H9 (cell line): ENCODE measurements around the gene SH3GL2. TPM values are rescaled to one million over a fixed set of nuclear protein-coding genes. Genes with fewer than 3 reads are reported as not detected.

Experiments
- DNase-seq: peaks from one replicate; pipeline ENCODE4 v3.0.0-alpha.2; 2017
- H2AFZ ChIP-seq: one replicate; pipeline ENCODE4 v1.6.1; 2013; ENCODE audit warnings: mild to moderate bottlenecking, low read length, control low read depth, moderate library complexity
- H2AK5ac ChIP-seq: 2 replicates; pipeline ENCODE4 v1.6.1; 2013; ENCODE audit warnings: low read length, control low read depth, mixed read lengths; ENCODE audit not compliant: insufficient read length
- H2BK120ac ChIP-seq: one replicate; pipeline ENCODE4 v1.6.1; 2013; ENCODE audit warnings: low read depth, mild to moderate bottlenecking, low read length, control low read depth, inconsistent platforms; ENCODE audit not compliant: poor library complexity, severe bottlenecking
- H2BK12ac ChIP-seq: 2 replicates; pipeline ENCODE4 v1.6.1; 2013; ENCODE audit warnings: low read length, control low read depth, mixed read lengths, low read depth; ENCODE audit not compliant: insufficient read length
- H2BK15ac ChIP-seq: 2 replicates; pipeline ENCODE4 v1.6.1; 2013; ENCODE audit warnings: low read depth, low read length, control low read depth
- H2BK20ac ChIP-seq: one replicate; pipeline ENCODE4 v1.6.1; 2013; ENCODE audit warnings: low read depth, mild to moderate bottlenecking, low read length, control low read depth, inconsistent platforms; ENCODE audit not compliant: poor library complexity, severe bottlenecking
- H2BK5ac ChIP-seq: 2 replicates; pipeline ENCODE4 v1.6.1; 2013; ENCODE audit warnings: low read length, control low read depth, mixed read lengths; ENCODE audit not compliant: insufficient read length
- H3K14ac ChIP-seq: 2 replicates; pipeline ENCODE4 v1.6.1; 2013; ENCODE audit warnings: low read length, control low read depth; ENCODE audit not compliant: insufficient read depth
- H3K18ac ChIP-seq: 2 replicates; pipeline ENCODE4 v1.6.1; 2013; ENCODE audit warnings: low read depth, mild to moderate bottlenecking, mixed read lengths, low read length, control low read depth; ENCODE audit not compliant: insufficient read length
- H3K23ac ChIP-seq: 2 replicates; pipeline ENCODE4 v1.6.1; 2013; ENCODE audit warnings: low read length, control low read depth, mixed read lengths, low read depth; ENCODE audit not compliant: insufficient read length
- H3K23me2 ChIP-seq: 2 replicates; pipeline ENCODE4 v1.6.1; 2013; ENCODE audit warnings: low read depth, mild to moderate bottlenecking, mixed read lengths, low read length, control low read depth; ENCODE audit not compliant: insufficient read length, poor library complexity, severe bottlenecking
- H3K27ac ChIP-seq: 2 replicates; pipeline ENCODE4 v1.5.1; 2013; ENCODE audit warnings: low read length, control low read depth, mixed read lengths, low read depth; ENCODE audit not compliant: insufficient read length
- H3K27me3 ChIP-seq: 2 replicates; pipeline ENCODE4 v1.6.1; 2013; ENCODE audit warnings: low read length, control low read depth, inconsistent platforms; ENCODE audit not compliant: insufficient read depth
- H3K4ac ChIP-seq: 2 replicates; pipeline ENCODE4 v1.6.1; 2013; ENCODE audit warnings: low read depth, mild to moderate bottlenecking, control low read depth, inconsistent platforms, low read length, moderate library complexity
- H3K4me1 ChIP-seq: 2 replicates; pipeline ENCODE4 v1.6.1; 2013; ENCODE audit warnings: low read length, control low read depth, inconsistent platforms; ENCODE audit not compliant: insufficient read depth
- H3K4me2 ChIP-seq: 2 replicates; pipeline ENCODE4 v1.6.1; 2013; ENCODE audit warnings: low read length, control low read depth, mixed read lengths; ENCODE audit not compliant: insufficient read length, insufficient read depth
- H3K56ac ChIP-seq: 2 replicates; pipeline ENCODE4 v1.6.1; 2013; ENCODE audit warnings: low read depth, mild to moderate bottlenecking, mixed read lengths, low read length, control low read depth; ENCODE audit not compliant: insufficient read length
- H3K79me1 ChIP-seq: 2 replicates; pipeline ENCODE4 v1.6.1; 2013; ENCODE audit warnings: low read depth, mild to moderate bottlenecking, moderate library complexity, low read length, control low read depth, inconsistent platforms; ENCODE audit not compliant: insufficient read depth, poor library complexity, severe bottlenecking
- H3K79me2 ChIP-seq: 2 replicates; pipeline ENCODE4 v1.6.1; 2013; ENCODE audit warnings: low read length, control low read depth, inconsistent platforms; ENCODE audit not compliant: insufficient read depth
- H3K9ac ChIP-seq: 2 replicates; pipeline ENCODE4 v1.6.1; 2013; ENCODE audit warnings: low read length, control low read depth, mixed read lengths; ENCODE audit not compliant: insufficient read length; ENCODE audit errors: extremely low read depth
- H3K9me3 ChIP-seq: one replicate; pipeline ENCODE4 v1.6.1; 2013; ENCODE audit warnings: low read depth, low read length, inconsistent platforms; ENCODE audit not compliant: control insufficient read depth
- H3T11ph ChIP-seq: one replicate; pipeline ENCODE4 v1.6.1; 2013; ENCODE audit warnings: mild to moderate bottlenecking, low read length, control low read depth, inconsistent platforms
- H4K20me1 ChIP-seq: one replicate; pipeline ENCODE4 v1.6.1; 2013; ENCODE audit not compliant: control insufficient read depth, insufficient read length, insufficient read depth
- H4K5ac ChIP-seq: 2 replicates; pipeline ENCODE4 v1.6.1; 2013; ENCODE audit warnings: low read depth, mild to moderate bottlenecking, mixed read lengths, low read length, control low read depth; ENCODE audit not compliant: insufficient read length
- H4K8ac ChIP-seq: replicated peaks from 2 replicates; pipeline ENCODE4 v1.6.1; 2013; ENCODE audit warnings: low read length, control low read depth, mixed read lengths, low read depth; ENCODE audit not compliant: insufficient read length
- H4K91ac ChIP-seq: 2 replicates; pipeline ENCODE4 v1.6.1; 2013; ENCODE audit warnings: low read depth, mild to moderate bottlenecking, moderate library complexity, mixed read lengths, low read length, control low read depth; ENCODE audit not compliant: insufficient read length
- H3K27ac Mint-ChIP-seq, 3 experiments: 2 replicates in 2 of 3; 3 replicates in 1 of 3; pipeline ENCODE4 v1.8.0; 2020 to 2021; ENCODE audit warnings: mixed read lengths in 3 of 3, mild to moderate bottlenecking in 1 of 3, moderate library complexity in 1 of 3
- H3K27me3 Mint-ChIP-seq: 2 replicates; pipeline ENCODE4 v1.8.0; 2021; ENCODE audit warnings: low read depth, mild to moderate bottlenecking, moderate library complexity, mixed read lengths
- H3K36me3 Mint-ChIP-seq, 3 experiments: 2 replicates in 2 of 3; 3 replicates in 1 of 3; pipeline ENCODE4 v1.8.0; 2020 to 2021; ENCODE audit warnings: low read depth in 3 of 3, mixed read lengths in 3 of 3; ENCODE audit not compliant: insufficient read depth in 1 of 3
- H3K4me1 Mint-ChIP-seq, 2 experiments: 2 replicates each; pipeline ENCODE4 v1.8.0; 2020; ENCODE audit warnings: mixed read lengths in 2 of 2
- H3K4me3 Mint-ChIP-seq, 2 experiments: 2 replicates in 1 of 2; 3 replicates in 1 of 2; pipeline ENCODE4 v1.8.0; 2020 to 2021; ENCODE audit warnings: mild to moderate bottlenecking in 2 of 2, mixed read lengths in 2 of 2, moderate library complexity in 1 of 2
- H3K9me3 Mint-ChIP-seq, 2 experiments: 2 replicates in 1 of 2; 3 replicates in 1 of 2; pipeline ENCODE4 v1.8.0; 2020; ENCODE audit warnings: mild to moderate bottlenecking in 2 of 2, mixed read lengths in 2 of 2, moderate library complexity in 1 of 2
- WGBS: extraction: QIAGEN DNeasy Blood & Tissue Kit; methylation state at CpG from one replicate; pipeline ENCODE4 v1.1.7; 2013; ENCODE audit warnings: missing lambda C conversion rate, low lambda C conversion rate, mixed read lengths; ENCODE audit not compliant: insufficient read length; ENCODE audit errors: extremely low coverage; 5-methylcytosine and 5-hydroxymethylcytosine counted together
- total RNA-seq: library from RNA; stranded (reverse); gene quantifications from 2 replicates; pipeline ENCODE4 v1.2.1, GENCODE V29; 2021
- TF ChIP-seq, protein P1 (sequence below): fragments of 200-600 bp; sonication (generic); conservative IDR thresholded peaks from 3 replicates; pipeline ENCODE4 v1.8.0; 2021; ENCODE audit warnings: antibody characterized with exemption, mild to moderate bottlenecking

The SH3GL2 gene
- total RNA-seq, 1 experiment from 2014 or later: 6.5 TPM

DNA sequence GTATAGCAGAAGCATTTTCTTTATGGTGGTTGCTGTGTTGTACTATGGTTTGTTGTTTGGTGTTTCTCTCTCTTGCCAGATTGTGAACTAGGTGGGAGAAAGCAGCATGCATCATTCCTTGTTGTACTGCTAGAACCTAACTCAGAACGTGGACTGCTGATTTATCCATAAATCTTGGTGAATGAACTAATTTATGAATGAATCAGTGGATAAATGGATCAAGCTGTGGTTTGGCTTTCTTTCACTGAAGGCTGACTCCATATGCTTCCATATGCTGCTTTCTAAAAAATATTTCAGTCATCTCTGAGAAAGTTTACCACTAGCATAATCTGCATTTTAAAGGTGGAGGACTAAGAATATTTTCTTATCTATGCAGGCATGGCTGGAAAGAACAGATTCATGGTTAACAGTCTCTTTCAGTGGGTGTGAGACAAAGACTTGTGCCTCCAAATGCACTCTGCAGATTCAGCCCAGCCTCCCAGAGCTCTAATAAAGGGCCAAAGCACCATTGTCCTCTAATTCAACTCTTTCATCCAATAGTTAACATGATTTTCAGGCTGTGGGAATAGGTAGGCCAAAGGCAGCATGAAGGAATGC, 237.7 kb downstream of the SH3GL2 start:
- Histone ChIP-seq H3K27ac (no peak overlapping the region), H3K23me2 (no peaks in the 10 kb centered on the region), H4K91ac (no peak overlapping the region), H3K23ac (no peak overlapping the region), H3K56ac (no peak overlapping the region), H3K27me3 (no peaks in the 10 kb centered on the region), H3K9ac (no peak overlapping the region), H2BK15ac (no peak overlapping the region), H4K20me1 (no peaks in the 10 kb centered on the region), H2BK5ac (no peak overlapping the region), H2BK12ac (no peak overlapping the region), H4K5ac (no peak overlapping the region), H3K4me2 (no peak overlapping the region), H3K4ac (no peak overlapping the region), H3K9me3 (no peaks in the 10 kb centered on the region), H3K14ac (no peak overlapping the region), H2BK20ac (no peak overlapping the region), H4K8ac (no peak overlapping the region), H3K79me1 (no peaks in the 10 kb centered on the region), H2AFZ (no peak overlapping the region), H3T11ph (no peak overlapping the region), H3K18ac (no peak overlapping the region), H2AK5ac (no peak overlapping the region), H2BK120ac (no peak overlapping the region), H3K4me1 (no peaks in the 10 kb centered on the region), H3K79me2 (no peaks in the 10 kb centered on the region)
- Mint-ChIP-seq H3K27me3 (no peaks in the 10 kb centered on the region), H3K4me3 (no peak overlapping the region), H3K36me3 (no peaks in the 10 kb centered on the region), H3K4me1 (peaks cover 6 to 11% of the 10 kb centered on the region in 2 experiments), H3K27ac (no peak overlapping the region), H3K9me3 (peaks cover 2 to 4% of the 10 kb centered on the region in 2 experiments; a peak in 2 of 5 replicates)
- TF ChIP-seq, protein P1, sequence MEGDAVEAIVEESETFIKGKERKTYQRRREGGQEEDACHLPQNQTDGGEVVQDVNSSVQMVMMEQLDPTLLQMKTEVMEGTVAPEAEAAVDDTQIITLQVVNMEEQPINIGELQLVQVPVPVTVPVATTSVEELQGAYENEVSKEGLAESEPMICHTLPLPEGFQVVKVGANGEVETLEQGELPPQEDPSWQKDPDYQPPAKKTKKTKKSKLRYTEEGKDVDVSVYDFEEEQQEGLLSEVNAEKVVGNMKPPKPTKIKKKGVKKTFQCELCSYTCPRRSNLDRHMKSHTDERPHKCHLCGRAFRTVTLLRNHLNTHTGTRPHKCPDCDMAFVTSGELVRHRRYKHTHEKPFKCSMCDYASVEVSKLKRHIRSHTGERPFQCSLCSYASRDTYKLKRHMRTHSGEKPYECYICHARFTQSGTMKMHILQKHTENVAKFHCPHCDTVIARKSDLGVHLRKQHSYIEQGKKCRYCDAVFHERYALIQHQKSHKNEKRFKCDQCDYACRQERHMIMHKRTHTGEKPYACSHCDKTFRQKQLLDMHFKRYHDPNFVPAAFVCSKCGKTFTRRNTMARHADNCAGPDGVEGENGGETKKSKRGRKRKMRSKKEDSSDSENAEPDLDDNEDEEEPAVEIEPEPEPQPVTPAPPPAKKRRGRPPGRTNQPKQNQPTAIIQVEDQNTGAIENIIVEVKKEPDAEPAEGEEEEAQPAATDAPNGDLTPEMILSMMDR: no peak
- DNase-seq: no peak
- no CpG with 5 or more reads among the region's 1 CpG for WGBS
